Measurements from ENCODE around the gene ARAP2. TPM values are rescaled to one million over a fixed set of nuclear protein-coding genes. Genes with fewer than 3 reads are reported as not detected.

Gene ARAP2
- total RNA-seq, 2 experiments from 2014 or later, result 30.0 to 31.0 TPM

GRCh38 chr4:36267486-36268268, 23.4 kb upstream of the ARAP2 start:
- Mint-ChIP-seq H3K36me3 (ENCODE audit: low read depth) (no peaks in the 10 kb centered on the region), H3K27me3 (no peaks in the 10 kb centered on the region), H3K9me3 (no peaks in the 10 kb centered on the region), H3K27ac (peak overlapping the region; percentile 79), H3K4me1 (ENCODE audit: low read depth) (peaks cover 52% of the 10 kb centered on the region), H3K4me3 (no peak overlapping the region)
- peak; percentile 45 for ATAC-seq
- POLR2A ChIA-PET, result interaction anchor here (0.8 to 3.6 kb wide), 4 partner anchors 10 to 23 kb away, joined by 3 to 20 read pairs (median 7); partner anchors contain the start of gene ARAP2
- no peak for TF ChIP-seq CTCF (IDR thresholded peaks at IDR 0.05)
- CTCF ChIA-PET, result interaction anchor here (1.1 to 3.6 kb wide), 9 partner anchors 10 to 104 kb away, joined by 3 to 24 read pairs (median 4); partner anchors contain the start of genes ARAP2 and DTHD1
- no peak for DNase-seq
- intact Hi-C loops (cut with micrococcal nuclease), result no loop called here

GRCh38 chr4:36264207-36264826, 20.0 kb upstream of the ARAP2 start:
- no peak for DNase-seq
- TF ChIP-seq CTCF (IDR thresholded peaks at IDR 0.05), result no peak
- peak; percentile 8 for ATAC-seq
- Mint-ChIP-seq H3K4me3 (no peak overlapping the region), H3K27ac (peak overlapping the region; percentile 60), H3K9me3 (no peaks in the 10 kb centered on the region), H3K36me3 (ENCODE audit: low read depth) (no peaks in the 10 kb centered on the region), H3K27me3 (no peaks in the 10 kb centered on the region), H3K4me1 (ENCODE audit: low read depth) (peaks cover 48% of the 10 kb centered on the region)
- intact Hi-C loops (cut with micrococcal nuclease), result no loop called here
- POLR2A ChIA-PET, result interaction anchor here (0.9 to 1.7 kb wide), 4 partner anchors 18 to 22 kb away, joined by 3 to 5 read pairs (median 3); partner anchors contain the start of gene ARAP2
- CTCF ChIA-PET, result interaction anchor here (1.2 kb wide), 1 partner anchor 20 kb away, joined by 3 read pairs; no protein-coding TSS in a partner anchor

DNA sequence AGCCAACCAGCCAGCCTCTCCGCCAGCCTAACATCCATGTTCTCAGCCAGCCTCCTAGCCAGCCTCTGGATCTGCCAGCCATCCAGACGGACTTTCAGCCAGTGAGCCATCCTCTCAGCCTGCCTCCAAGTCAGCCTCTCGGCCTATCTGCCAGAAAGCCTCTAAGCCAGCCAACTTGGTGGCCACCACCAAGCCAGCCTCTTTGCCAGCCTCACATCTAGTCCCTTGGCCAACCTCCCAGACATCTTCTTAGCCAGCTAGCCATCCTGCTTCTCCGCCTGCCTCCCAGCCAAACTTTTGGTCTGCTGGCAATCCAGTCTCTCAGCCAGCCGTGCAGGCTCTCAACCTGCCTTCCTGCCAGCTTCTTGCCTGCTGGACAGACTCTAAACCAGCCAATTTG, 16.4 kb upstream of the ARAP2 start:
- no peak for DNase-seq
- H3K4me3 Mint-ChIP-seq, result no peak overlapping the region
- peaks cover 31% of the 10 kb centered on the region for H3K4me1 Mint-ChIP-seq (ENCODE audit: low read depth)
- no peak for ATAC-seq
- no peaks in the 10 kb centered on the region for H3K27me3 Mint-ChIP-seq
- no peaks in the 10 kb centered on the region for H3K36me3 Mint-ChIP-seq (ENCODE audit: low read depth)
- H3K9me3 Mint-ChIP-seq, result no peaks in the 10 kb centered on the region
- POLR2A ChIA-PET, result interaction anchor here (1.3 kb wide), 1 partner anchor 9 kb away, joined by 3 read pairs; no protein-coding TSS in a partner anchor
- CTCF ChIA-PET, result no interaction called here
- no peak for TF ChIP-seq CTCF (IDR thresholded peaks at IDR 0.05)
- intact Hi-C loops (cut with micrococcal nuclease), result no loop called here
- no peak overlapping the region for H3K27ac Mint-ChIP-seq

DNA sequence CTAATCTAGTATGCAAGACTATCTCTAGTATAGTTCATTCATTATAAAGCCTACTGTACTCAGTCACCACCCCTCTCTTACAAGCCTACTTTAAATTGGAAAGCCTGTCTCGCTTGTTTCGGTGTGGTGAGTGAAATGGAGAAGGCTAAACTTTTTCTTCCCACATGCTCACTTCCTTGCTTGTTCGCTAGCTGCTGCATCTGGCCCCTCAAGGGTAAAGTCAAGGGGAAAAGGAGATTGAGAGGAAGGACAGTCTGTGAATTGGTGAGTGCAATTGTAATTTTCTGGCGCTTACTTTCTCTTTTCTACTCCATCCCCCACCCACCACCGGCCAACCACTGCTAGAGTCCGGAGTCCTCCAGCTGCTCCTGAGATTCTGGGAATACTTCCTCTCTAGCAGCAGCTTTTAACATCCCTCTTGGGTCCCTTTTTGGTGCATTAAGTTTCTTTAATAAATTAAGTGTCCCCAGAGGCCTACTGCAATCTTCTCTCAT, 12.1 kb upstream of the ARAP2 start:
- peaks cover 45% of the 10 kb centered on the region for H3K4me1 Mint-ChIP-seq (ENCODE audit: low read depth)
- DNase-seq (peak; percentile 40), ATAC-seq (peak; percentile 48)
- H3K27me3 Mint-ChIP-seq, result no peaks in the 10 kb centered on the region
- TF ChIP-seq CTCF (IDR thresholded peaks at IDR 0.05), result no peak
- intact Hi-C loops (cut with micrococcal nuclease), result no loop called here
- no peaks in the 10 kb centered on the region for H3K9me3 Mint-ChIP-seq
- H3K27ac Mint-ChIP-seq, result peak overlapping the region; percentile 94
- ChIA-PET CTCF (interaction anchor here (4.2 kb wide), 1 partner anchor 12 kb away, joined by 24 read pairs; no protein-coding TSS in a partner anchor), POLR2A (interaction anchor here (1.0 to 4.3 kb wide), 2 partner anchors 12 to 69 kb away, joined by 3 to 21 read pairs; partner anchors contain the start of gene ARAP2)
- peak overlapping the region; percentile 69 for H3K4me3 Mint-ChIP-seq
- no peaks in the 10 kb centered on the region for H3K36me3 Mint-ChIP-seq (ENCODE audit: low read depth)
